ENCODE measurements around the gene MLLT3. TPM values are rescaled to one million over a fixed set of nuclear protein-coding genes. Genes with fewer than 3 reads are reported as not detected.

MLLT3 gene
- total RNA-seq, 1 donor from 2014 or later = 8.8 TPM

DNA sequence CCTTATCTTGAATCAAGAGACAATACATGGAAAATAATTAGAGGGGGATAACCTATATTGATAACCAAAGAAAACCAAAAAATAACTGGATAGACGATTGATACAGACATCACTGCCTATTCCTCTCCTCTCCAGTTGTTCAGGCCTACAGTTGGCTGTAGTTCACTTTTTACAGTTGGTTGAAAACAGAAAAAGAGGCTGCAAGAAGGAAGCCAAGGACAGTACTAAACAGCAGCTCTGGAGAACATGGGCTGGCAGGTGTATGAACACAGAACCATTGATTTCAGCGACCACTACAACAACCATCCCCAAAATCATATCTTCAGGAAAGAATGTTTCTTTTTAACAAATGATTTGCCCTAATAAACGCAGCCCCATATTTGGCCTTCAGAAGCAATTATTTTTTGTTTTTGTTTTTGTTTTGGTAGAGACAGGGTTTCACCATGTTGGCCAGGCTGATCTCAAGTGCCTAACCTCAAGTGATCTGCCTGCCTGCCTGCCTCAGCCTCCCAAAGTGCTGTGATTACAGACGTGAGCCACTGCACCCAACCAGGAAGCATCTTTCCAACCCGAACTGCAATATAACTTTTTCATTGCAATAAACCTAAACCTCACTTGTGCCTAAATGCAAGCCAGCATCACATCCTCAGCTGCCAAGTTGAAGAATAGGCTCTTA lies 64.3 kb downstream of the MLLT3 start:
- Histone ChIP-seq H3K27ac (no peak overlapping the region), H3K4me3 (no peak overlapping the region), H3K4me1 (peaks cover 30% of the 10 kb centered on the region), H3K9me3 (no peaks in the 10 kb centered on the region), H3K36me3 (no peaks in the 10 kb centered on the region), H3K27me3 (no peaks in the 10 kb centered on the region)
- no peak for TF ChIP-seq POLR2A (IDR thresholded peaks at IDR 0.05)
- no peak for TF ChIP-seq POLR2AphosphoS5 (IDR thresholded peaks at IDR 0.05; ENCODE audit: insufficient read depth in 1 of 2, low read depth in 1 of 2)
- no peak for TF ChIP-seq CTCF (IDR thresholded peaks at IDR 0.05)
- intact Hi-C loops (cut with DNase I) = no loop called here
- no peak for DNase-seq (ENCODE audit: extremely low spot score in 2 of 2)

- H3K27ac ChIP-seq = no peak overlapping the region
- peaks cover 30% of the 10 kb centered on the region for H3K4me1 ChIP-seq
These were observed 65.0 kb downstream of the MLLT3 start for GRCh38 chr9:20557285-20557684.

DNA sequence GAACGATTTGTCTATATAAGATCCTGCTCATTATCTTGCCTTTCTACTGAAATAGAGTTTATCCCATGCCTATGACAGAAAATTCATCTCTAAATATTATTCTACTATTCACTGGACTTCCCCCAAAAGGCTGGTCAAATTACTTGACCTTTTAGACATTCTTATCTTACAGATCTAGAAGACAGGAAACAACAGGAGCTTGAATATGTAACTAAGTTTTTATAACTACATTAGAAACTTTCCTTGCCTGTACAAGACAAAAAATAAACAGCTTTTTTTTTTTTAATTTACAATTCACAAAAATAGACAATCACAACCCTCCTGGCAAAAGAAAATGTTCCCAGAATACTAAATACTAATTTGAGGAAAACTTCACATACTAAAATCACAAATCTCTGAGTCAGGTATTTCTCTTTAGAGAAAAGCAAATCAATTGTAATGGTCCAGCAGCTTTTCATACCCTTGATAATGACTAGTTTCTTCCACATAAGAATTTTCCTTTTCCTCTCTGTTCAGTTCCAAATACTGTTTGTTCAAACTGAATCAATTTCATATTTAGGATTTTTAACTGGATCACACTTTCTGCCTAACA lies 68.6 kb downstream of the MLLT3 start:
- Histone ChIP-seq H3K36me3 (no peaks in the 10 kb centered on the region), H3K27me3 (no peaks in the 10 kb centered on the region), H3K27ac (no peak overlapping the region), H3K4me1 (peaks cover 10% of the 10 kb centered on the region), H3K4me3 (no peak overlapping the region), H3K9me3 (no peaks in the 10 kb centered on the region)
- DNase-seq (ENCODE audit: extremely low spot score in 2 of 2) = no peak
- no peak for TF ChIP-seq POLR2A (IDR thresholded peaks at IDR 0.05)
- TF ChIP-seq POLR2AphosphoS5 (IDR thresholded peaks at IDR 0.05; ENCODE audit: insufficient read depth in 1 of 2, low read depth in 1 of 2) = no peak
- no peak for TF ChIP-seq CTCF (IDR thresholded peaks at IDR 0.05)
- intact Hi-C loops (cut with DNase I) = no loop called here

More at GRCh38 chr9:20557285-20557684, 65.0 kb downstream of the MLLT3 start:
- no peaks in the 10 kb centered on the region for H3K36me3 ChIP-seq
- intact Hi-C loops (cut with DNase I) = no loop called here
- no peak overlapping the region for H3K4me3 ChIP-seq
- no peak for DNase-seq (ENCODE audit: extremely low spot score in 2 of 2)
- H3K27me3 ChIP-seq = no peaks in the 10 kb centered on the region
- no peak for TF ChIP-seq POLR2AphosphoS5 (IDR thresholded peaks at IDR 0.05; ENCODE audit: insufficient read depth in 1 of 2, low read depth in 1 of 2)
- no peak for TF ChIP-seq POLR2A (IDR thresholded peaks at IDR 0.05)
- no peak for TF ChIP-seq CTCF (IDR thresholded peaks at IDR 0.05)
- H3K9me3 ChIP-seq = no peaks in the 10 kb centered on the region

- Histone ChIP-seq H3K4me1 (peaks cover 9% of the 10 kb centered on the region), H3K36me3 (no peaks in the 10 kb centered on the region), H3K4me3 (no peak overlapping the region), H3K27me3 (no peaks in the 10 kb centered on the region), H3K9me3 (no peaks in the 10 kb centered on the region), H3K27ac (no peak overlapping the region)
- no peak for TF ChIP-seq POLR2A (IDR thresholded peaks at IDR 0.05)
- TF ChIP-seq POLR2AphosphoS5 (IDR thresholded peaks at IDR 0.05; ENCODE audit: insufficient read depth in 1 of 2, low read depth in 1 of 2) = no peak
- TF ChIP-seq CTCF (IDR thresholded peaks at IDR 0.05) = no peak
- no peak for DNase-seq (ENCODE audit: extremely low spot score in 2 of 2)
- intact Hi-C loops (cut with DNase I) = no loop called here
These were observed 69.3 kb downstream of the MLLT3 start for GRCh38 chr9:20552874-20553557.

DNA sequence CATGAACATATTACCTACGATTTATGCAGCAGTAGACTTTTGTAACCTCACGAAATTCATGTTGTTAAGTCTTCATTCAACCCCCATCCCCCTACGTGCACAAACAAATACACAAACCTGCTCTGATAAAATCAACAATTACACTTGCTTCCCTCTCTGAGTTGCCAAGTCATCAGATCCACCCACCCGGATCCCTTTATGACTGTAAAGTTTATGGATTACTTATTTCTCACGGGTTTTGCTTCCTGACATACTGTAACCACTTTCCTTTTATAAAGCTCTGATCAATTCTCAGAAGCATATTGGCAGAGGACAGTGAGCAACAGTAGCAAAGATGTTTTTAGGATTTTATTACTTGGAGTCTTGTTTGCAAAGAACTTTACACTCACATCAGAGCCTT lies 70.5 kb downstream of the MLLT3 start:
- H3K4me3 ChIP-seq = no peak overlapping the region
- H3K36me3 ChIP-seq = no peaks in the 10 kb centered on the region
- peaks cover 9% of the 10 kb centered on the region for H3K4me1 ChIP-seq
- no peaks in the 10 kb centered on the region for H3K9me3 ChIP-seq
- no peak for DNase-seq (ENCODE audit: extremely low spot score in 2 of 2)
- intact Hi-C loops (cut with DNase I) = no loop called here
- H3K27ac ChIP-seq = no peak overlapping the region
- H3K27me3 ChIP-seq = no peaks in the 10 kb centered on the region
- TF ChIP-seq POLR2AphosphoS5 (IDR thresholded peaks at IDR 0.05; ENCODE audit: insufficient read depth in 1 of 2, low read depth in 1 of 2) (no peak), POLR2A (IDR thresholded peaks at IDR 0.05) (no peak), CTCF (IDR thresholded peaks at IDR 0.05) (no peak)

Measured in vagina (tissue), 2 donors.